PC-3 (cell line): ENCODE data around the gene NUP153.

Source experiments
- EZH2 ChIP-seq: fragments of 300-600 bp; sonication (generic); IDR thresholded peaks from one replicate; pipeline ENCODE4 v1.6.1; 2017; ENCODE audit warnings: antibody characterized with exemption, mild to moderate bottlenecking, low read length; ENCODE audit not compliant: unreplicated experiment
- TF ChIP-seq, protein P1 (sequence below): fragments of 300-600 bp; sonication (generic); conservative IDR thresholded peaks from 2 replicates; pipeline ENCODE4 v1.5.1; 2017; ENCODE audit warnings: antibody characterized with exemption, low read depth, mild to moderate bottlenecking, low read length

DNA sequence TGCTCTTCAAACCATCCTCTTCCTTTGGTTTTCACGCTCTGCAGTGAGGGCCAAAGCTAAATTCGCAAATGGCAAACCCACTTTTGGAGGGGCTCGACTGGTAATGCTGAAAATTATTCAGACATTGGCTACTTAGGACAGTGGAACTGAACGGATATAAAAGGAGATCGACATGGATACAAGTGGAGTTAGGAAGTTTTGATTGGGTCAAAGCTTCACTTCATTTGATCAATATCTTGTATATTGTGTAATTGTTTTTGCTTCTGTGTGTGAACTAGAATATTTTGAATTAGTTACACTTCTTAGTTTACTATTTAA is 105.4 kb downstream of the NUP153 start:
- no peak for TF ChIP-seq EZH2
- TF ChIP-seq, protein P1, sequence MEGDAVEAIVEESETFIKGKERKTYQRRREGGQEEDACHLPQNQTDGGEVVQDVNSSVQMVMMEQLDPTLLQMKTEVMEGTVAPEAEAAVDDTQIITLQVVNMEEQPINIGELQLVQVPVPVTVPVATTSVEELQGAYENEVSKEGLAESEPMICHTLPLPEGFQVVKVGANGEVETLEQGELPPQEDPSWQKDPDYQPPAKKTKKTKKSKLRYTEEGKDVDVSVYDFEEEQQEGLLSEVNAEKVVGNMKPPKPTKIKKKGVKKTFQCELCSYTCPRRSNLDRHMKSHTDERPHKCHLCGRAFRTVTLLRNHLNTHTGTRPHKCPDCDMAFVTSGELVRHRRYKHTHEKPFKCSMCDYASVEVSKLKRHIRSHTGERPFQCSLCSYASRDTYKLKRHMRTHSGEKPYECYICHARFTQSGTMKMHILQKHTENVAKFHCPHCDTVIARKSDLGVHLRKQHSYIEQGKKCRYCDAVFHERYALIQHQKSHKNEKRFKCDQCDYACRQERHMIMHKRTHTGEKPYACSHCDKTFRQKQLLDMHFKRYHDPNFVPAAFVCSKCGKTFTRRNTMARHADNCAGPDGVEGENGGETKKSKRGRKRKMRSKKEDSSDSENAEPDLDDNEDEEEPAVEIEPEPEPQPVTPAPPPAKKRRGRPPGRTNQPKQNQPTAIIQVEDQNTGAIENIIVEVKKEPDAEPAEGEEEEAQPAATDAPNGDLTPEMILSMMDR: no peak
